HG03060 (cell line): ENCODE results near the gene MAPK7.

ENCODE experiments used
- ATAC-seq: cut with Tn5 transposase; IDR thresholded peaks from one replicate; pipeline ENCODE4 v1.9.1; 2021; ENCODE audit warnings: low read depth, moderate number of reproducible peaks; ENCODE audit not compliant: unreplicated experiment

The MAPK7 gene

GRCh38 chr17:19391432-19391831 lies 13.1 kb downstream of the MAPK7 start:
- ATAC-seq = no peak

- ATAC-seq = no peak
Observed at GRCh38 chr17:19392303-19392702, 14.0 kb downstream of the MAPK7 start.

- no peak for ATAC-seq
Observed at GRCh38 chr17:19397556-19398041, 19.3 kb downstream of the MAPK7 start.

GRCh38 chr17:19398301-19399181 lies 20.2 kb downstream of the MAPK7 start:
- no peak for ATAC-seq

GRCh38 chr17:19399750-19400450 lies 21.6 kb downstream of the MAPK7 start:
- no peak for ATAC-seq

GRCh38 chr17:19401321-19402010 lies 23.2 kb downstream of the MAPK7 start:
- ATAC-seq = no peak

GRCh38 chr17:19402171-19402570 lies 23.9 kb downstream of the MAPK7 start:
- ATAC-seq = no peak

- no peak for ATAC-seq
Observed at GRCh38 chr17:19403021-19403420, 24.7 kb downstream of the MAPK7 start.

GRCh38 chr17:19404264-19404663 lies 26.0 kb downstream of the MAPK7 start:
- ATAC-seq = no peak

- ATAC-seq = no peak
Observed at GRCh38 chr17:19405114-19405513, 26.8 kb downstream of the MAPK7 start.

- no peak for ATAC-seq
Observed at GRCh38 chr17:19407601-19408345, 29.5 kb downstream of the MAPK7 start.

- ATAC-seq = no peak
Observed at GRCh38 chr17:19408346-19408710, 30.0 kb downstream of the MAPK7 start.

- no peak for ATAC-seq
Observed at GRCh38 chr17:19409066-19409465, 30.8 kb downstream of the MAPK7 start.

GRCh38 chr17:19409509-19409908 lies 31.2 kb downstream of the MAPK7 start:
- ATAC-seq = no peak

- no peak for ATAC-seq
Observed at GRCh38 chr17:19410091-19410490, 31.8 kb downstream of the MAPK7 start.

GRCh38 chr17:19410875-19411620 lies 32.8 kb downstream of the MAPK7 start, which contains the start of gene RNF112:
Gene RNF112 (plus strand): TSS chr17:19411232. CDS start chr17:19411409, 177 bp downstream.
- ATAC-seq = no peak

GRCh38 chr17:19411631-19412030 lies 33.3 kb downstream of the MAPK7 start:
- ATAC-seq = no peak

GRCh38 chr17:19412510-19412909 lies 34.2 kb downstream of the MAPK7 start:
- no peak for ATAC-seq

- ATAC-seq = no peak
Observed at GRCh38 chr17:19412984-19413383, 34.7 kb downstream of the MAPK7 start.

GRCh38 chr17:19413761-19414160 lies 35.5 kb downstream of the MAPK7 start:
- ATAC-seq = no peak
